Cortex of kidney (tissue), 1 donor: ENCODE measurements around the gene NFIX.

ENCODE experiments used
- DNase-seq: peaks from one replicate; lab custom pipeline; 2025; lab: John Stamatoyannopoulos, UW

Gene NFIX

GRCh38 chr19:13056052-13056660 lies 60.9 kb downstream of the NFIX start:
- no peak for DNase-seq

DNA sequence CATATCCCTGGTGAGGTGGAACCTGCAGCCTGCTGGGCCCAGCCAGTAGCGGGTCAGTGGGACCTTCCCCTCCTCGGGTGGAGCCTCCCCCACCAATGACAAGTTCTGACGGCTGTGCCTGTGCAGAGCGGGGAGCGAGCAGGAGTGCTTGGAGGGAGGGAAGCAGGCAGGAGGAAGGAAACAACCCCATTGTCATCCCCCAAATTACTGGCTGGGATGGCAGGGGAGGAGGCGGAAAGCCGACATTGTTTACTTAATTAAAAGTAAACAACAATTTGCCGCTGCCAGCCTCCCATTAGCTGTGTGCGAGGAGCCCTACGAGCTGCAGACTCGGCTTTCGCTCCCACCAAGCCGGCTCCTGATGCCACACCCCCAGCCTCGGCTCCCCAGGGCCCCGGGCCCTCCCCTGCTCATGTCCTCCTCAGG lies 61.9 kb downstream of the NFIX start:
- no peak for DNase-seq

GRCh38 chr19:13057744-13058143 lies 62.5 kb downstream of the NFIX start:
- DNase-seq = no peak

DNA sequence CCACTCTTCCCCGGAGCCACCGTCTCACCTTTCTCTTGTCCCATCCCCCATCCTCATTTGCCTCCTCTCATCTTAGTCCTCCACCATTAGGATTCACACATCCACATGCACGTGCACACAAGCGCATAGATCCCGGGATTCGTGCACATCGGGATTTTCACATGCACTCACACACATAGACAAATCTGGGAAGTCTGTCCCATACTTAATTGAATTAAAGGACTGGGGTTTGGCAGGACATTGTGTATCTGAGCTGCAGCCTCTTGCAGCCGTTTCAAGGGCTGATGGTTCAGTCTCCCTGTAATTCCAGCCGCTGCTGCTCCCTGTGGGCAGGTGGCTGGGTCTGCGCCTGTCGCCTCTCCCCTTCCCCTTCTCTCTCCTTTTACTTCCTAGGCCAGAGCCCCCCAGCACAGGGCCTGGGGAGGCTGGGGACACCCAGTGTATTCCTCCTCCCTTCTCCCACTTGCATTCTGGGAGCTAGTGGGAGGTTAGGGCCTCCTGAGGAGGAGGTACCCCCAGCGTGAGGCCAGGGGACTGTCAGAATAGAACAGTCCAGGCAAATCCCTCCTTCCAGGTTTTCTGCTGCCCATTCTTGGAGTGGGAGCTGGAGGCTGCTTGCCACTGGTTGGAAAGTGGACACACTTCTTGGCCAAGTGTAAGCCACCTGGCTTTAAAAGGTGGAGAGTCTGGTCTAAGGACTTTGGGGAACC lies 63.8 kb downstream of the NFIX start:
- DNase-seq = no peak

DNA sequence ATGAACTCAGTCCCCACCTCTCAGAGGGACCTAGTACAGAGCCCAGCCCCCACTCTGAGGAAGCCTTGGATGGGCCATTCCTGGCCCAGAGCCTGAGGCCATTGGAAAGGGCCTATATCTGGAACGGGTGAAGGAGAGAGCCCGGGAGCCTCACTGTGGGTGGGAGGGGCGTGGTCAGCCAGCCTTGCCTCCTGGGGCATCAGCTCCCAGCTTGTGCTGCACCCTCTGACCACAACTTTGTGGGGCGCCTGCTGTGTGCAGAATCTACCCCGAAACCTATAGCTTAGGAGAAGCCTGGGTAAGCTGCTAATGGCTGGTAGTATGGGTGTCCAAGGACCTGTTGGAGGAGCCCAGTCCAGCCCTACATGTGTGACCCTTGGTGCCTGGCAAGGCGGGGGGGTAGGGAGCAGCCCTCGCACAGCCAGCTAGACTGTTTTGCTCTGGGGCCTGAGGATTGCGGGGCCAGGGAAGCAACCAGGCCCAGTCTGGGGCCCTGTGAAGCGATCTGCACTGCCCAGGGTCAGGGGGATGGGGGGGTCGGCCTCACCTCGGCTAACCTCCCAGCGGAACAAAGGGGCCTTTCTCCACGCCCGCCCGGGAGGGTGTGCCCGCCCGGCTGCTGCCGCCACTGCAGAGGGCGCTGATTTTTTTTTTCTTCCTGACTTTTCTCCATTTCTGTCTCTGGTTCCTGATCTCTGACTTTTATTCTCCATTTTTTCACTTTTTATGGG lies 65.1 kb downstream of the NFIX start:
- DNase-seq = no peak

DNA sequence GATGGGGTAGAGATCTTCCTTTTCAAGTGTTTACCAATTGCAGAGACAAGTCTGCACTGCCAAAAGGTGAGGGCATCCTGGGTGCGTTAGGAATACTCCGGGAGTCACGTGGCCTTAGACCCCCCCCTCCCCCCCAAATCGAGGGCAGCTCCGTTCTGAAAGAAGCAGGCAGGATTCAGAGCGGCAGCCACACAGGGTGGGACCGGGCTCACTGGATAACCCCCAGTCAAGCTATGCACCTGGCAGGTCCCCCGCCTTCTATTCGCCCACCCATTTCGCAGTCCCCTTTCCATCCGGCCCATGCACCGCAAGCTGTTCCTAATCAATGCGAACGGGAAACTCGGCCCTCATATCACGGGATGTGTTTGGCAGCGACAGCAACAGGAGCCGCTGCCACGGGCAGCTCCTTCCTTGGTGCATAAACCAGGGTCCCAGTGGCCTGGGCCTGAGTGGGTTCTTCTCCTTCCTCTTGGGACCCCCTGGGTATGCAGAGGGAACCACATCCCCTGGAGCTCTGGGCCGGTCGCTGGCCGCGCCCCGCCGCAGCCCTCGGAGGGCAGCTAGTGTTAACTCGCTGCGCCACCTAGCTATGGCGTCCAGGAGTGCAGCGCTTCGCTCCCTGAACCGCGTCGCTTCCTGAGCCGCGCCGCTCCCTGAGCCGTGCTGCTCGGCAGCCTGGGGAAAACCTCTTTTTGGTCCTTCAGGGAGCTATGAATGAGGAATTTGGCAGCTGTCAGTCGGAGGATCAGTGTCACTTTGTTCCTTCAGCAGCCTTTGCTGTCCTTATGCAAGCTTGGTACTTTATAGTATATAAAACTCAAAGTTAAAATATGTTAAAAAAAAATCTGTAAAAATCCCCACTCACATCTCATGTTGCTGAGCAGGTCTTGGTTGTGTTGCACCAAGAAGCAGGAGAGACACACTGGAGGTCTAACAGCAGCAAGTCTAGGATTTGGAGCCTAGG lies 66.0 kb downstream of the NFIX start:
- DNase-seq = no peak

DNA sequence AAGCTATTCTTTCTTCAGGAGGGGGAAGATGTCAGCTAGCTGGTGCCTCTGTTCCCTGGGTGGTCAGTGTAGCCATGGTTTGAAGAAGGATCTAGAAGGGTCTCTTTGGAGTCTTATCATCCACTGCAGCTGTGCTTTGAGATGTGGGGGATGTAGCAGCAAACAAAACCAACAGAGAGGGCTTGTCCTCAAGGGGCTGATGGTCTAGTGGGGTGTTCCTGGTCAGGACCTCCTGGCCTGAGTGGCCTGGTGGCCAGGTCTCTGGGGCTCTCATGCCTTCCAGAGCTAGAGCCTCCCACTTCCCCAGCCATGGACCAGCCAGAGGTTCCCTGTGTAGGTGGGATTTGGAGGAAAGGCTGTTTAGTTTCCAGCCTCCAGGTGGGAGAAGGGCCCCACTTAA lies 67.0 kb downstream of the NFIX start:
- no peak for DNase-seq

DNA sequence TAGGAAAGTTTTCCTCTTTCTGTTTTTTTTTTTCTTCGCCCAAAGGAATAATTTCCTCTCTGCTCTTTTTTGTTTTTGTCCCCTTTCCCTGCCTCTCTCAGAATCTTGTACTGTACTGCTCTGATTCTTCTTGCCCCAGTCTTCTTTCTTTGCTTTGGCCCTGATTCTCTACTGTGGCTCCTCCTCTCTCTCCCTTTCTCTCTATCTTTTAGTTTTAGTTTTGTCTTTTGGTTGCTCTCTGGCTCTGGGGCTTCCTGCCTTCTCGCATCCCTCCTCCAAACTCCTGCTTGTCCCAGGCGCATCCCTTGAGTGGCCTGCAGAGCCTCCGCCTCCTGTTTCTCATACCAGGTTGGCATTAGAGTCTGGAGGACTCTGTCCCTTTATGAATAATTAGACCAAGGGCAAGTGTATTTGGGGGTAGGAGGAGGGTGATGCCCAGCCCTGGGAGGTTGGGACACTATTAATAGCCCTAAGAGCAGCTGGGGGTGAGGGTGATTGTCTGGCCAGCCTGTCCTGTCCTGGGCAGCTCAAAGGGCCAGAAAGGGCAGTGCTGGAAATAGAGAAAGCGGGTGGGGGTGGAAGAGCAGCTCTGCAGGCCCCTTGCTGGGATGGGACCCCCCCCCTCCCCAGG lies 68.3 kb downstream of the NFIX start:
- DNase-seq = no peak

DNA sequence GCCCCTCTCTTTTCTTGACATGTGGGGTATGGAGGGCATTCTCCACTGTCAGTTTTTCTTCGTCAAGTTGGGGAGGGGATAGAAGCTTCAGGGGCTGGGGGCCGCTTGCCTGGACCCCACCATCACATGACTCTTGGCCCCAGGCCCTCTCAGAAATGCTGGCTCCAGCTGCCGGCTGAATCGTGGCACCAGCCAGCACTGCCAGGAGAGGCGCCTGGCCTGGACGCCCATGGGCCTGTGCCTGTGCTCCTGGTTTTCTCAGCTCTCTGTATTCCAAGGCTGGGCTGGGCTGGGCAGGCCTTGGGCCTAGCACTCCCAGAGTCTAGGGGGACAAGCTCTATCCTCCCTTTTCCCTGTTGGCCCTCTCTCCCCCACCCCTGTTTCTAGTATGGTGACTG lies 68.8 kb downstream of the NFIX start:
- no peak for DNase-seq

GRCh38 chr19:13066226-13066625 lies 71.0 kb downstream of the NFIX start:
- no peak for DNase-seq

DNA sequence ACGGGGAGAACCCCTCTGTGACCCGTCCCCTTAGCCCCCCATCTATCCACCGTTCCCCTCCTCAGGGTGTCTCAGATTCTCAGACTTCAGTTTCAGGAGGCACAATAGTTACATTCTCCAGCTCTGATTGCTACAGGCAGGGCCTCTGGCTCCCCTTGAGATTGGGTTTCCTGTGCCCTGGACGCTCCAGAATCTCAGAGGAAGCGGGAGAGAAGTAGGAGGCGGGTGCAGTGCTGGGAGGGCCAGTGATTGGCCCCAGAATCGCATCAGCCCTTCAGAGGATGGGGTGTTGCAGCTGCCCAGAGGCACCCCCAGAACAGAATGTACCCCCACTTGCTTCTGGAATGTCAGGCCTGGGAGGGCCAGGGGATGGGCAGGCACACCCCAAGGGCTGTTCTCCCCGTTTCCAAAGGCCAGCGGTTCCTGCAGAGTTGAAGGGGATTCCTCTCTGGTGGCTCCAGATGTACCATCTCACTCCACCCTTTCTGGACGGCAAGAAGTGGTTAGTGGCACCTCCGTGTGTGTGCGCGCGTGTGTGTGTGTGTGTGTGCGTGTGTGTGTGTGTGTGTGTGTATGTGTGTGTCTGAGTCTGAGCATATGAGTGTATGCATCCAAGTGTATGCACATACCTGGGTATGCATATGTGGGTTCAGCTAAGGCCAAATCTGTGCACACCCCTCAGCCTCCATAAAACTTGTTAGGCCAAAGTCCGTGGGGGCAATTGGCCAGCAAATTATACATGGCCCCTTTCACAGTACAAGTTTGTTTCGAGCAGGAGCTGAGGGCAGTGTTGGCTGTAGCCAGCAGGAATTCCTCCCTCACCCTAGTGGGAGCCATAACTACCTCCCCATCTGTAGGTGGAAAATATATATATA lies 71.9 kb downstream of the NFIX start:
- no peak for DNase-seq

DNA sequence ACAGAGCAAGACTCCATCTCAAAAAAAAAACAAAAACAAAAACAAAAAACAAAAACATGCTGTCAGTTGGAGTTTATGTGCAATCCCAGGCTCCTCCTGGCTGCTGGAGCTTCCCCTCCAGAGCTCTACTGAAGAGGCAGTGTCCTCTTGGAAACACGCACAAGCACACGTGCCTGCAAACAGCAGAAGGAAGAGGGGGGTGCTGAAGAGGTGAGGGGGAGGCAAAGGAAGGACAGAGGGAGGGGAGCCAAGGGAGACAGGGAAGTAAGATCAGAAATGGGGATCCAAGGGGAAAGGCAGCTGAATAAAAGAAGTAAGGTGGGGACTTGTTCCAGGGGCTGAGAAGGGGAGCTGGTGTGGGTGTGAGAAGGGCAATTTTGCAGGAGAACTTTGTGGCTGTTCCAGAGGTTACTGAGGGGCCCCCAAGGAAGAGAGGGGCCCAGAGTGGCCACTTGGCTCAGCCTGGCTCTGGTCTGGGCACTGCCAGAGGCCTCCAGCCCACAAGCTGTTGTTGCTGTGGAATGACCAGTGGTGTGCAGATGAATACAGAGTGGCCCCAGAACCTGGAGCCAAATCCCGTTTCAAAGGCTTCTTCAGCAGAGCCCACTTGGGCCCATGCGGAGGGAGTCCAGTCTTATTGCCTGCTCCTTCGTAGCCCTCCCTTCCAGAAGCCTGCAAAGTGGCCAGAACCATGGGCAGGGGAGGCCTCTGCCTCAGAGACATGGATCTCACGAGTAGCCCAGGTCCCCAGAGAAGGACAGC lies 73.0 kb downstream of the NFIX start:
- DNase-seq = no peak

- DNase-seq = no peak
Measured at GRCh38 chr19:13069415-13070359, 74.4 kb downstream of the NFIX start.

- no peak for DNase-seq
Measured at GRCh38 chr19:13070425-13071140, 75.3 kb downstream of the NFIX start.

DNA sequence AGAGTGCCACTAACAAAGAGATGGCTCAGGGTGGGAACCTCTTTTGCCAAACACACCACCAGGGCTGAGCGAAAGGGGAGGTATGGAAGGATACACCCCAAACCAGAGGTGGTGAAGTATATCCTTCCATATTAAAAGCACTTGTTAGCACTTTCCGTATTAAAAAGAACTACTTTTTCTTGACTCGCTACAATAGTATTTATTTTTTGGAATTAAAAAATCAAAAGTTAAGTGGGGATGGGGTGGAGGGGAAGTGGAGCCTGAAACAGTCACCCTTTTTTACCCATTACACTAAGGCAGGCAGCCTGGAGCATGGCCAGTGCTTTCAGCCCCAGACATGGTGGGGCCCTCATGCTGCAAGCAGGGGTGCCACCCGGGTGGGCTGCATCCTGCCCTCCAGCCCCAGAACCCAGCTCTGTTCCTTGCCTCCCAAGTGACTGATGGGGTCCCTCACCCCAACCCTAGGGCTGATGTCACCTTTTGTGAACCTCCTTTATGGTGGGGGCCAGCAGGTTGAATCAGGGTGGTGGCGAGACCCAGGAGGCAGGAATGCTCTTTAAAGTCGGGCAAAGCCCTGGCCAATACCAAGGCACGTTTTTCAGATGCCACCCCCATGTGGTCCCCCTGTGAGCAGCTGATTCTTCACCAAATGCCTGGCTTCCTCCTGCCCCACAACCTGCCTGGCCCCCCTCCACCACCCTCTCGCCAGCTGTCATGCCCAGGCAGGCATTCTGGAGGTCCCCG lies 76.3 kb downstream of the NFIX start:
- DNase-seq = no peak

DNA sequence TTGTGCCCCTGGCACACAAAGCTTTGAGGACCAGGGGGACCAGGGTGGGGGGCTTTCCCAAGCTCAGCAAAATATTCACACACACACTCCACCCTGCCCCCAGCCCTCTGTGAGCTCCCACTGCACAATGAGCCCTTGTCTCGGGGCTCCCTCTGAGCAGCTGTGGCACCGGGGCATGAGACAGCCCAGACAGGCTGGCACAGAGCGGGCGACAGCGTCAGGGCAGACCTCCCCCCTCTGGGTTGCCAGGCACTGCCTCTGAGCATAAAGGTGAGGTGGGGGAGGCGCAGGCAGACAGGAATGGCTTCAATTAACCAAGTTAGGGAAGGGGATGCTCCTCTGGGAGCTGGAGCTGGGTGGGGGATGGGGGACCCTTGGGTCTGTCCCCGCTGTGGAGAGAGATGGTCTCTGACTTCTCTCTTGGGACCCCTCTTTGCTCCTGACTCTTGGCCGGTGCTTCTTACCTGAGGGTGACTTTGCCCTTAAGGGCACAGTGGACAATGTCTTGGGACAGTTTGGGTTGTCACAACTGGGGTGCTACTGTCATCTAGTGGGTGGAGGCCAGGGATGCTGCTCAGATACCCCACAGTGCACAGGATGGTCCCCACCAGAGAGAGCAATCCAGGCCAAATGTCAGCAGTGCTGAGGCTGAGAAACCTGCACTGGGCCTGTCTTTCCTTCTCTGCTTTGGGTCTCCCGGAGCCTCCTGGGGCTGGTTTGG lies 77.1 kb downstream of the NFIX start:
- no peak for DNase-seq

DNA sequence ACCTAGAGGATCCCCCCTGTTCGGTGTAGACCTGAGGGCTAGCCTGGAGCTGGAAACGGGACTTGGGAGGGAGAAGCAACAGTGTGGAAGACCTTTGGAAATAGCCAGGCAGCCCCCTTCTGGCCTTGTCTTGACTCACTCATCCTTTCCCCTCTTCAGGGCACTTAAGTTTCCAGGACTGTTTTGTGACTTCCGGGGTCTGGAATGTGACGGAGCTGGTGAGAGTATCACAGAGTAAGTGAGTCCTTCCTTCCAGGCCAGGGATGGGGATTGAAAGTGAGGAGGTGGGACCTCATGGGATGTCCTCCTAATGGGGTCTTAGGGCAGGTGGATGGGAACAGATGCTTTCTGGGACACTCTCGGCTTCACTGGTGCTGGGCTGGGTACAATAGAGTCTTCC lies 78.0 kb downstream of the NFIX start:
- DNase-seq = no peak
